HCT116 (cell line): Measurements from ENCODE around the gene PRM2. TPM values are rescaled to one million over a fixed set of nuclear protein-coding genes. Genes with fewer than 3 reads are reported as not detected.

Source experiments
- ATAC-seq: fragments of 200-7000 bp; cut with Tn5 transposase; 2 replicates; pipeline ENCODE4 v1.9.1; 2020; ENCODE audit warnings: mild to moderate bottlenecking, moderate library complexity
- BruUV-seq: library from RNA; stranded (reverse); fragments of 400-500 nt; replicated peaks from 2 replicates; lab custom pipeline; 2021; lab: Mats Ljungman, UMichigan
- CTCF ChIA-PET: fragments of 300-600 bp; sonication (Branson Sonifier 250); formaldehyde crosslinking; loops from one replicate; lab custom pipeline; 2021; ENCODE audit warnings: antibody characterized with exemption; lab: Charles Lee
- POLR2A ChIA-PET: fragments of 300-600, 350-600 bp; sonication (Branson Sonifier 250); formaldehyde crosslinking; loops from one replicate; lab custom pipeline; 2021; ENCODE audit warnings: antibody characterized with exemption; lab: Charles Lee
- RAD21 ChIA-PET, 2 experiments: fragments of 300-600 bp; sonication (Branson Sonifier 250); formaldehyde crosslinking; loops; one replicate each; lab custom pipeline; 2023; ENCODE audit warnings: low total read pairs in 2 of 2; ENCODE audit not compliant: uncharacterized antibody in 2 of 2, unreplicated experiment in 2 of 2, low non-redundant PET in 1 of 2; lab: Charles Lee
- DNase-seq: peaks from one replicate; pipeline ENCODE4 v3.0.0-alpha.2; 2010; ENCODE audit warnings: low read depth, low spot score
- H2AFZ ChIP-seq: fragments of 200-600 bp; shearing (Covaris generic), sonication (generic); 2 replicates; pipeline ENCODE4 v1.6.1; 2017; ENCODE audit warnings: low read depth, mixed run types, mixed read lengths, antibody characterized with exemption, low read length; ENCODE audit not compliant: poor library complexity, severe bottlenecking
- H3K27ac ChIP-seq: 2 replicates; pipeline ENCODE4 v1.5.1; 2012; ENCODE audit warnings: low read depth, low read length
- H3K27me3 ChIP-seq: fragments of 200-600 bp; sonication (generic); 2 replicates; pipeline ENCODE4 v1.6.1; 2016; ENCODE audit warnings: mixed run types, low read length, mixed read lengths; ENCODE audit not compliant: insufficient read depth
- H3K36me3 ChIP-seq, 2 experiments: fragments of 200-500 bp in 1 of 2; fragments of 200-600 bp in 1 of 2; sonication (Bioruptor generic) in 1 of 2; sonication (generic) in 1 of 2; 2 replicates each; pipeline versions ENCODE4 v1.5.1 to v1.6.1; 2014 to 2016; ENCODE audit warnings: low read length in 2 of 2, inconsistent platforms in 1 of 2, mixed read lengths in 1 of 2, mixed run types in 1 of 2; ENCODE audit not compliant: insufficient read depth in 2 of 2, control insufficient read depth in 1 of 2
- H3K4me1 ChIP-seq, 2 experiments: fragments of 200-600 bp in 1 of 2; sonication (generic) in 1 of 2; 2 replicates each; pipeline versions ENCODE4 v1.5.1 to v1.6.1; 2012 to 2017; ENCODE audit warnings: low read length in 2 of 2, inconsistent platforms in 1 of 2, mild to moderate bottlenecking in 1 of 2, mixed read lengths in 1 of 2, mixed run types in 1 of 2, moderate library complexity in 1 of 2; ENCODE audit not compliant: insufficient read depth in 2 of 2, control insufficient read depth in 1 of 2
- H3K4me2 ChIP-seq: fragments of 200-600 bp; sonication (generic); 2 replicates; pipeline ENCODE4 v1.6.1; 2017; ENCODE audit warnings: mixed run types, low read length, mixed read lengths
- H3K4me3 ChIP-seq, 2 experiments: fragments of 200-600 bp in 1 of 2; sonication (generic) in 1 of 2; replicated peaks in 1 of 2; 2 replicates each; pipeline ENCODE4 v1.5.1; 2011 to 2016; ENCODE audit warnings: low read length in 2 of 2, control low read depth in 1 of 2, low read depth in 1 of 2, mild to moderate bottlenecking in 1 of 2, mixed read lengths in 1 of 2, mixed run types in 1 of 2
- H3K79me2 ChIP-seq: fragments of 200-600 bp; sonication (generic); 2 replicates; pipeline ENCODE4 v1.6.1; 2017; ENCODE audit warnings: mild to moderate bottlenecking, mixed run types, low read length, moderate library complexity, mixed read lengths; ENCODE audit not compliant: insufficient read depth
- H3K9ac ChIP-seq: fragments of 200-600 bp; sonication (generic); 2 replicates; pipeline ENCODE4 v1.6.1; 2016; ENCODE audit warnings: low read length, mixed read lengths
- H3K9me2 ChIP-seq: fragments of 200-600 bp; sonication (generic), shearing (Covaris generic); 2 replicates; pipeline ENCODE4 v1.6.1; 2017; ENCODE audit warnings: mixed run types, mild to moderate bottlenecking, moderate library complexity; ENCODE audit not compliant: insufficient read depth
- H3K9me3 ChIP-seq, 2 experiments: fragments of 200-500 bp in 1 of 2; fragments of 200-600 bp in 1 of 2; sonication (Bioruptor generic) in 1 of 2; sonication (generic) in 1 of 2; 2 replicates each; pipeline ENCODE4 v1.6.1; 2014 to 2017; ENCODE audit warnings: low read length in 2 of 2, mixed read lengths in 2 of 2, inconsistent platforms in 1 of 2, low read depth in 1 of 2, mild to moderate bottlenecking in 1 of 2, mixed run types in 1 of 2, moderate library complexity in 1 of 2; ENCODE audit not compliant: control insufficient read depth in 1 of 2, insufficient read depth in 1 of 2
- H4K20me1 ChIP-seq: fragments of 200-600 bp; sonication (generic), shearing (Covaris generic); 2 replicates; pipeline ENCODE4 v1.6.1; 2017; ENCODE audit warnings: mixed run types, mild to moderate bottlenecking, moderate library complexity; ENCODE audit not compliant: insufficient read depth
- ATF3 ChIP-seq: IDR thresholded peaks from 2 replicates; pipeline ENCODE4 v1.6.1; 2012
- CEBPB ChIP-seq: IDR thresholded peaks from 2 replicates; pipeline ENCODE4 v1.6.1; 2012; ENCODE audit warnings: low read depth
- CTCF ChIP-seq, 3 experiments: fragments of 200-600 bp in 1 of 3; sonication (generic) in 1 of 3; IDR thresholded peaks in 2 of 3; conservative IDR thresholded peaks in 1 of 3; 2 replicates each; pipeline ENCODE4 v1.5.1; 2012 to 2017; ENCODE audit warnings: low read depth in 2 of 3, low read length in 2 of 3, antibody characterized with exemption in 1 of 3, borderline replicate concordance in 1 of 3, control low read depth in 1 of 3, mild to moderate bottlenecking in 1 of 3, mixed read lengths in 1 of 3, mixed run types in 1 of 3, moderate library complexity in 1 of 3; ENCODE audit not compliant: insufficient read depth in 1 of 3
- EZH2 ChIP-seq: fragments of 200-600 bp; sonication (generic); IDR thresholded peaks from 2 replicates; pipeline ENCODE4 v1.6.1; 2017; ENCODE audit warnings: antibody characterized with exemption, mixed run types
- EZH2phosphoT487 ChIP-seq: fragments of 200-600 bp; IDR thresholded peaks from 2 replicates; pipeline ENCODE4 v1.6.1; 2018; ENCODE audit warnings: antibody characterized with exemption, borderline replicate concordance
- JUND ChIP-seq: IDR thresholded peaks from 2 replicates; pipeline ENCODE4 v1.6.1; 2012
- MAX ChIP-seq: IDR thresholded peaks from 2 replicates; pipeline ENCODE4 v1.6.1; 2012
- RAD21 ChIP-seq: IDR thresholded peaks from 2 replicates; pipeline ENCODE4 v1.6.1; 2012; ENCODE audit warnings: low read depth, mild to moderate bottlenecking
- SIN3A ChIP-seq: IDR thresholded peaks from 2 replicates; pipeline ENCODE4 v1.6.1; 2012; ENCODE audit warnings: low read depth
- TCF7L2 ChIP-seq: IDR thresholded peaks from 2 replicates; pipeline ENCODE4 v1.7.0; 2011; ENCODE audit warnings: borderline replicate concordance, inconsistent platforms; ENCODE audit not compliant: insufficient read depth, insufficient read length; ENCODE audit errors: extremely low read depth
- YY1 ChIP-seq: IDR thresholded peaks from 2 replicates; pipeline ENCODE4 v1.6.1; 2011; ENCODE audit warnings: low read length, low read depth, moderate library complexity, mild to moderate bottlenecking; ENCODE audit not compliant: insufficient replicate concordance; ENCODE audit errors: extremely low read depth
- ZBTB33 ChIP-seq: IDR thresholded peaks from 2 replicates; pipeline ENCODE4 v1.6.1; 2011; ENCODE audit warnings: mild to moderate bottlenecking, low read length, moderate library complexity; ENCODE audit not compliant: insufficient replicate concordance; ENCODE audit errors: extremely low read depth
- intact Hi-C: fragments of 100-400 bp; cut with micrococcal nuclease; formaldehyde crosslinking; loops from 2 replicates; pipeline ENCODE4 v1.10.0; 2022
- total RNA-seq: library from RNA; stranded (reverse); gene quantifications from one replicate; pipeline ENCODE4 v1.2.1, GENCODE V29; 2021; ENCODE audit not compliant: unreplicated experiment

The PRM2 gene
- total RNA-seq, 1 experiment from 2014 or later: not detected

GRCh38 chr16:11283820-11284248 lies 7.6 kb upstream of the PRM2 start:
- Histone ChIP-seq H2AFZ (no peak overlapping the region), H3K27ac (no peak overlapping the region), H3K27me3 (peaks cover 3% of the 10 kb centered on the region; the same call in 1 of the 2 replicates), H3K4me1 (no peaks in the 10 kb centered on the region), H4K20me1 (no peaks in the 10 kb centered on the region), H3K9me2 (no peaks in the 10 kb centered on the region), H3K9ac (no peak overlapping the region), H3K79me2 (no peaks in the 10 kb centered on the region), H3K36me3 (no peaks in the 10 kb centered on the region), H3K4me2 (no peak overlapping the region), H3K9me3 (no peaks in the 10 kb centered on the region), H3K4me3 (no peak overlapping the region)
- POLR2A ChIA-PET: interaction anchor here (2.1 kb wide), 1 partner anchor 28 kb away, joined by 7 read pairs; the partner anchor contains the start of gene SOCS1
- no peak for DNase-seq
- intact Hi-C loops: no loop called here
- RAD21 ChIA-PET: interaction anchor here in 1 of 2 experiments (0.6 kb wide), 1 partner anchor 48 kb away, joined by 3 read pairs; no protein-coding TSS in a partner anchor
- CTCF ChIA-PET: interaction anchor here (1.3 kb wide), 1 partner anchor 28 kb away, joined by 3 read pairs; the partner anchor contains the start of gene SOCS1
- TF ChIP-seq MAX (no peak), EZH2phosphoT487 (no peak), CTCF (IDR thresholded peaks at IDR 0.05 in 2 of 3, conservative IDR thresholded peaks at IDR 0.05 in 1 of 3; ENCODE audit: borderline replicate concordance in 1 of 3, insufficient read depth in 1 of 3, low read depth in 2 of 3, low read length in 2 of 3) (peak in 1 of 3 experiments; percentile 12; a peak in 1 of 6 replicates)
- no peak for ATAC-seq
- no TSS peak for BruUV-seq

GRCh38 chr16:11280616-11281522 lies 4.6 kb upstream of the PRM2 start, which contains the start of gene PRM1:
Gene PRM1 (minus strand): TSS chr16:11281330. CDS start chr16:11281238, 92 bp downstream.
- ATAC-seq: no peak
- Histone ChIP-seq H3K4me2 (no peak within 1 kb of the TSS), H4K20me1 (no peaks in the 10 kb centered on the region), H3K9ac (no peak within 1 kb of the TSS), H3K36me3 (no peaks in the 10 kb centered on the region), H3K27ac (no peak within 1 kb of the TSS), H3K9me2 (no peaks in the 10 kb centered on the region), H3K4me1 (no peaks in the 10 kb centered on the region), H3K79me2 (no peaks in the 10 kb centered on the region), H3K4me3 (no peak within 1 kb of the TSS), H2AFZ (no peak within 1 kb of the TSS), H3K27me3 (peaks cover 3% of the 10 kb centered on the region; the same call in 1 of the 2 replicates), H3K9me3 (no peaks in the 10 kb centered on the region)
- intact Hi-C loops: no loop called here
- no TSS peak for BruUV-seq
- ChIA-PET RAD21 (no interaction called here), POLR2A (no interaction called here), CTCF (no interaction called here)
- DNase-seq: no peak
- no peak for TF ChIP-seq YY1
- no peak for TF ChIP-seq EZH2
- TF ChIP-seq EZH2phosphoT487: no peak
- no peak for TF ChIP-seq ZBTB33
- TF ChIP-seq ATF3: no peak
- TF ChIP-seq CEBPB: no peak
- no peak for TF ChIP-seq TCF7L2
- no peak for TF ChIP-seq RAD21
- no peak for TF ChIP-seq SIN3A
- TF ChIP-seq MAX: no peak
- no peak for TF ChIP-seq JUND
